HG03108 (cell line): ENCODE data around the gene KANK3.
A peak's percentile ranks its signal among the peaks of the same experiment; 100 is the strongest.
"Not testable (repeated sequence)": the region's sequence is repeated elsewhere in the genome, so short reads cannot be mapped to it uniquely, and the experiment has no call there.

Experiments used
- ATAC-seq: cut with Tn5 transposase; IDR thresholded peaks from one replicate; pipeline ENCODE4 v1.9.1; 2021; ENCODE audit warnings: moderate library complexity; ENCODE audit not compliant: unreplicated experiment

Gene KANK3

DNA sequence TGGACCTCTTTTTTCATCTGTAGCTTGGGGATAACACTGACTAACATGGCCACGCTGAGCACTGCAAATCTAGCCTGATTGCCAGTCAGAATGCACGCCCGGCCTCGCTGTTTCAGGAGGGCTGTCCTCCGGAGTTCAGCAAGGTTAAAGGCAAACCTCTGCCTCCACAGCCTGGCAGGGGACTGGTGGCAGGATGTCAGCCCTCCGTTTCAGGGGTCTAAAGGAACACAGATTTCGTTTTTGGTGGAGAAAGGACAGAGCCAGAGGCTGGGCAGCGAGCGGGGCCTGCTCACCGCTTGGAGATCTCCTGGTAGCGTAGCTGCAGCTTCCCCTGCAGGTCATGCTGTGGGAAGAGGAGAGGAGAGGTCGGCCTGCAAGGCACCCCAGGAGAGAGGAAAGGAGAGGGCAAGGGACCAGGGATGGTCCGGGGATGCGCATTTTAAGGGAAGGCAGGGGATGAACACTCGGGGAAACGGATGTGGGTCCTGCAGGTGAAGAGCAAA lies 22.4 kb downstream of the KANK3 start:
- peak; percentile 17 for ATAC-seq

DNA sequence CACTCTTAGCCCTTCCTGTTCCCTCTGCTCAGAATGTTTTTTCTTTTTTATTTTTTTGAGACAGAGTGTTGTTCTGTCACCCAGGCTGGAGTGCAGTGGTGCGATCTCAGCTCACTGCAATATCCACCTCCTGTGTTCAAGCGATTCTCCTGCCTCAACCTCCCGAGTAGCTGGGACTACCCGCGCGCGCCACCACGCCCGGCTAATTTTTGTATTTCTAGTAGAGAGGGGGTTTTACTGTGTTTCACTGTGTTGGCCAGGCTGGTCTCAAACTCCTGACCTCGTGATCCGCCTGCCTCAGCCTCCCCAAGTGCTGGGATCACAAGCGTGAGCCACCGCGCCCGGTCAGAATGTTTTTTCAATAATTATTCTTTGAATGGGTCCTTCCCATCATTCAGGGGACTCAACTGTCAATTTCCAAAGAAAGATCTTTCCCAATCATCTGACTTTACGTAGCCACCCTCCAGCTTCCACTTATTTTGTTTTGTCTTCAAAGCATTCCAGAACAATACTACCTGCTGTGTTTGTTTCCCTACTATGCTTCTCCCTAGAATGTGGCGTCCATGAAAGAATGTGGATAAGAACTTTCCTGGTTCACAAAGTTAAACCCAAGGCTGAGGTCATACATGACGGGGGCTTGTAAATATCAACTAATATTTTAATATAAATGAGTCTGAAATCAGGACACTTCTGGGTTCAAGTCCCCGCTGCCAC lies 23.1 kb downstream of the KANK3 start:
- no peak for ATAC-seq

DNA sequence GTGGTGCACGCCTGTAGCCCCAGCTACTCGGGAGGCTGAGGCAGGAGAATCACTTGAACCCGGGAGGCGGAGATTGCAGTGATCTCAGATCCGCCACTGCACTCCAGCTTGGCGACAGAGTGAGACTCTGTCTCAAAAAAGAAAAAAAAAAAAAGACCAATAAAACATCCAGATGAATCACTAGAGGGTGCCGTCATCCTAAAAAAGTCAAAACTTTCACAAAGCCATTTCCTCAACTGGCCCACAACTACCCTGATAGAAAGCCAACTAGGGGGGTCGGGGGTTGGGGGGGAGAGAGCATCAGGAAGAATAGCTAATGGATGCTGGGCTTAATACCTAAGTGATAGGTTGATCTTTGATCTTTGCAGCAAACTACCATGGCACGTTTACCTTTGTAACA lies 24.2 kb downstream of the KANK3 start:
- ATAC-seq: not testable (repeated sequence)

DNA sequence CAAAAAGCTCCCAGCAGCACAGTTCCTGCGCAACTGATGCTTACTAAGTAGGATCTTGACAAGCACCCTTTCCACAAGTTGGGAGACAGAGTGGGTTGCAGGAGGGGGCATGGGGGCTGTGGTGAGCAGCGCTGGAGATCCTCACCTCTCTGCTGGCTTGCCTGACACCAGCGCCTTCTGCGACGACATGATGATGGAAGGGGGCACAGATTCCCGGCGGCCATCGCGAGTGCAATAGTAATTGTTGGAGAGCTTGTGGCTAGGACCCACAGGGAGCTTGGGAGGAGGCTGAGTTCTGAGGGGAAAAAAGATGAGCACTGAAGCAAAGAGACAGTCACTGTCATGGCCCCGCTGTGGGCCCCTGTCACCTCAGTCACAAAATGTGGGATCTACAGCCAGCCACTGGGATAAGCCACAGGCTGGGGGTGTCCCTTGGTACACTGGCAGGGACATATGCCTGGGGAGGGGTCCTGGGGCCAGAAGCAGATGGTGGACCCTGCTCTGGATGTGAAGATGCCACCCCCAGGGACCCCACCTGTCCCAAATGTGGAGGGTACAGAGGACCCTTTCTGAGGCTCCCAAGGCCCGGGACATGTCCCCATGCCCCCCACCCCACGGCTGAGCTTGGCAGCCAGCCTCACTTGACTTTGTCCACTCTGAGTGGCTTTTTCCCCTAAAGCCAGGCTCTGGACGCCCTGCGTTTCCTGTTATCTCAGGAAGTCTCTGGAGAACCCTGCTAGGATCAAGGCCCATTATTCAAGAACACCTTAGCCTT lies 26.5 kb downstream of the KANK3 start:
- no peak for ATAC-seq

DNA sequence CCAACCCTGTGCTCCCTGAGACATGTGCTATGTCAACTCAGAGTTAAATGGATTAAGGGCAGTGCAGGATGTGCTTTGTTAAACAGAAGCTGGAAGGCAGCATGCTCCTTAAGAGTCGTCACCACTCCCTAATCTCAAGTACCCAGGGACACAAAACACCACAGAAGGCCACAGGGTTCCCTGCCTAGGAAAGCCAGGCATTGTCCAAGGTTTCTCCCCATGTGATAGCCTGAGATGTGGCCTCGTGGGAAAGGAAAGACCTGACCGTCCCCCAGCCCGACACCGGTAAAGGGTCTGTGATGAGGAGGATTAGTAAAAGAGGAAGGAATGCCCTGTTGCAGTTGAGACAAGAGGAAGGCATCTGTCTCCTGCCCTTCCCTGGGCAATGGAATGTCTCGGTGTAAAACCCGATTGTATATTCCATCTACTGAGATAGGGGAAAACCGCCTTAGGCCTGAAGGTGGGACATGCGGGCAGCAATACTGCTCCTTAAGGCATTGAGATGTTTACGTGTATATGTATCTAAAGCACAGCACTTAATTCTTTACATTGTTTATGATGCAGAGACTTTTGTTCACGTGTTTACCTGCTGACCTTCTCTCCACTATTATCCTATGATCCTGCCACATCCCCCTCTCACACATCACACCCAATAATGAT lies 28.0 kb downstream of the KANK3 start:
- ATAC-seq: not testable (repeated sequence)

DNA sequence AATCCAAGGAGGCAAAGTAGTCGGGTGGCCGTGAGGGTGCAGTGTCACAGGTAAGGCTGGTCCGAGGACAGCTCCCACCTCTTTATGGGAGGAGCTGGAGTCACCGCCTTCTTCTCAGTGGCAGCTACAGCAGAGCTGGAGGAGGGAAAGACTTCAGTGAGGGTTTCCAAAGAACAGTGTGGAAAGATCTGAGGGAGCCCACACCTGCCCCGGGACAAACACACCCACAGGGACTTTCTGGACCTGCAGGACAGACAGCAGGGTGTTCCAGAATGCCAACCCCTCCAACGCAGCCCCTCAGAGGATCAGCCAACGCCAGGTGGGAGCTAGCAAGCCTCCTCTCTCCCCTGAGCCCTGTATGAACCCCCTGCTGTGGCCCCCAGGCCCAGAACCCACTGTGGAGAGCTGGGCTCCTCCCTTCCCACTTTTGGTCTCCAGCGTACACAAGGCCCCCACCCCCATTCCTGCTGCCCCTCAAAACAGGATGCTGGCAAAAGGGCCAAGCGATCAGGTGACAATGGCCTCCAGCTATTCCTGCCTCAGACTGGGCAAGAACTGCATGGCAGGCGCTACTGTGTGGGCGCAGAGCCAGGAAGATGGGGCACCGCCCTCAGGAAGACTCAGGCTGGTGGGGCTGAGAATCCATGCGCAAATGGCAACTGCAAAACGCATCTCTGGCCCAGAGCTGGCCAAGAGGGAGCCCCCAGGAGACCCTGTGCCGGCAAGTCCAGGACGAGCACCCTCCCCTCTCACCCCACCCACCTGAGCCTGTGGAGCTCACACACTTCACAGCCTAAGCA lies 31.4 kb downstream of the KANK3 start:
- ATAC-seq: no peak

DNA sequence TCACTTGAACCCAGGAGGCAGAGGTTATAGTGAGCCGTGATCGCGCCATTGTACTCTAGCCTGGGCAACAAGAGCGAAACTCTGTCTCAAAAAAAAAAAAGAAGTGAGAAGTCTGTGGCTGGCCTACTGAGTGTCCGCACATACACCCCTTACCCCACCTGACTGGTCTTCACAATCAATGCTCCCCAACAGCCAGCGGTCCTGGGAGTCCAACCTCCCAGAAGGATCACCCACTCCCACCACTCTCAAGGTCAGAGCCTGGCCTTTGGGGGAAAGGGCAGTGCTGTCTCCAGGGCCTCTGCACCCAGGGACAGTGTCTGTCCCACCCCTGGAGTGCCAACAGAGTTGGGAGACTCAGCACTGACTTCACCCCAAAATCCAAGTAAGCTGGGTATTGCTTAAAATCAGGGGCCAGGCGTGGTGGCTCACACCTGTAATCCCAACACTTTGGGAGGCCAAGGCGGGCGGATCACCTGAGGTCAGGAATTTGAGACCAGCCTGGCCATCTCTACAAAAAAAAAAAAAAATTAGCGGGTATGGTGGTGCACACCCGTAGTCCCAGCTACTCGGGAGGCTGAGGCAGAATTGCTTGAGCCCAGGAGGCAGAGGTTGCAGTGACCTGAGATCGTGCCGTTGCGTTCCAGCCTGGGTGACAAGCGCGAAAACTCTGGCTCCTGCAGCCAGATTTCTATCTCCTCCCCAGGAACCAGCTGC lies 32.6 kb downstream of the KANK3 start:
- no peak for ATAC-seq

DNA sequence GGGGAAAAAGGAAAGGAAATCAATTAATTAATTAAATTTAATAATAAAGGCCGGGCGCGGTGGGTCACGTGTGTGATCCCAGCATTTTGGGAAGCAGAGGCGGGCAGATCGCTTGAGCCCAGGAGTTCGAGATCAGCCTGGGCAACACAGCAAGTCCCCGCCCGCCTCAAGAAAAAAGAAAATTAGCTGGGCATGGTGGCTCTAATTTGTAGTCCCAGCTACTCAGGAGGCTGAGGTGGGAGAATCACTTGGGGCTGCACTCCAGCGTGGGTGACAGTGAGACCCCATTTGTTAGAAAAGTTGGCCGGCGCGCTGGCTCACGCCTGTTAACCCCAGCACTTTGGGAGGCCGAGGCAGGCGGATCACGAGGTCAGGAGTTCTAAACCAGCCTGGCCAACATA lies 34.2 kb downstream of the KANK3 start:
- no peak for ATAC-seq

DNA sequence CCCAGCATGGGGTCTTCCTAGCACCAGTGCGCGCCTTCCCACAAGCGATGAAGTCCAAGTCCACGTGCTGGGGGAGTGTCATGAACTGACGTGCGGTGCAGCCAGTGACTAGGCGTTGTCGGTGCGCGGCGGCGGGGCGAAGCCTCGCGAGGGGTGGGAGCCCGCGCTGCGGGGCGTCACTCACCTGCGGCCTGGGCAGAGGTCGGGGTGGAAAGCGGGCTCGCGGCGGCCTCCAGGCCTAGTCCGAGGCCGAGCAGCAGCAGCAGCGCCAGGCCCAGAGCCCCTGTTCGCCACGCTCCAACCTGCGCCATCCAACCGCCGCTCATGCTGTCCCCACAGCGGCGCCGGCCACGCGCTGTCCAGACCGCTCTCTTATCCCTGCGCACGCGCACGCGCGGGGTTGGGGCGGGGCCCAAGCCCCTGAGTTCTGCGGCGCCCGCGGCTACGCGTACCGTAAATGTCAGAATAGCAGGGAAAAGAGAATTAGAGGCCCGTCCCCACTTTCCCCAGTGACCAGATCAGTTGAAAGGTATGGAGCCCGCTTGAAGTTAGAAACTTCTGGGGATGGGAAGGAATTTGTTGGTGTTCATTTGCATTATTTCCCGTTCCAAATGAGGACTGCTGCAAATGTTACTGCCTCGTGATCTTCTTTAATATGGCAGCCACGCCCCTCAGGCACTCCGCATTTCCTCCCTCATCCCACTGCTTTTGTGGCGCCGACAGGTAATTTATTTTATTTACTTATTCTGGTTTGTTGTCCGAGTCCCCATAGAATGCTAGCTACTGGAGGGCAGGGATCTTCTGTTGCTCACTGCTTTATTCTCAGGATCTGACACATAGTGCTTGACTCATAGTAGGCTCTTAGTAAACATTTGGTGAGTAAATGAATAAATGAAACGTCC lies 34.8 kb downstream of the KANK3 start, which contains the start of gene CD320:
CD320 (minus strand) TSS at position 394 of the 902 bp plus-strand sequence; CDS start at position 326, 68 bp downstream.
- ATAC-seq: peak; percentile 77

DNA sequence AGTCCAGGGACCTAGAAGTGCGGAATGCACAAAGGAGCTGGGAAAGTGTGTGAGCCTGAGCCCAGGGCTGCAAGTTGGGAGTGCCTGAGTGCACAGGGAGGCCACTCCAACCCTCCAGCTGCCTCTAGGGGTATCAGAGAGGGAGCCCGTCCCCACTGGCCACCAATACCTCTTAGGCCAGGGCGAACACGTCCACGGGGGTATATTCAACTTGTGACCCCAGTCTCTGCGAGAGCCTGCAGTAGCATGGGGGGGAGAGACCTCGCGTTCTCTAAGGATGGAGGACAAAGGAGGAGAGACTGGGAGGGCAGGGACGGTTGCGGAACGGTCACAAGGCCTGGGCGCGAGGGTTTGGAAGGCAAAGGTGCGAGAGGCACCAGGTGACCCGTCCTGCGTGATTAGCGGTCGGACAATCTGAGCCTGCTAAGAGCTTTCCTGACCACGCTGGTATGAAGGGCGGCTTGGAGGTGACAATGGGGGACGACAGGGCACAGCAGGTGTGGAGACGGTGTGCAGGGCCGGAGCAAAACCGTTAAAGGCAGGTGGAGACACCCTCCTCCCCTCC lies 35.6 kb downstream of the KANK3 start:
- no peak for ATAC-seq

DNA sequence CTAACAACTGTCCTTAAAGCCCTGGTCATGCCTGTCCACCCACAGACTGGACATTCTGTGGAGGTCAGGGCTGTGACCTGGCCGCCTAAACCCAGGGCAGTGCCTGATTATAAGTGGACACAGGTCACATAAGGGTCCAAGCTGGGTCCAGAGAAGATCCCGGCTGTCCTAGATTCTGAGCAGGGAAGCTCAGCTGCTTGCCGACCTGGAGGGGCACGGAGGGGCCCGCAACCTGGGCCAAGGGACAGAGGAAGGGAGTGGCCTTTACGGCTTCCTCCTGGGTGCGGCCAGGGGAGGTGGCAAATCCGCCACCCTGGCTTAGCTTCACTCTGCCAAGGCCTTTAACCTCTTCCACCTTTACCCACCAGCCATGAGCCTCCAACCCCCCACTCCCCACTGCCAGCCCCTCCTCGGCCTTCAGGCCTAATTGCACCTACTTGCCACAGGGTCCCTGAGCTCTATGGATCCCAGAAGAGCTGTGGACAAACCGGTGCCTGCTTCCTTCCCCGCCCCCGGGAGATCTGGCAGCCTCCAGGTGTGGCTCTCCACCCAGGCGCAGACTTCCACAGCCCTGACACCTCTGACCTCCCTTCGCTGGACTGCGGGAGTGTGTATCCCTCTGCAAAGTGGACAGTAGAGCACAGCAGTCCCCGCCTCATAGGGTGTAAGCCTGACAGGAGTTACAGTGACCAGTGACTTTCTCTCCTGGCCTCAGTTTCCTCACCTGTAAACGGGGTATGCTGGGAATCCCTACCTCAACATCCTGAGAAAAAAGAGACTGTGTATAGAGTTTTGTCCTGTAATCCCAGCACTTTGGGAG lies 36.6 kb downstream of the KANK3 start:
- no peak for ATAC-seq

DNA sequence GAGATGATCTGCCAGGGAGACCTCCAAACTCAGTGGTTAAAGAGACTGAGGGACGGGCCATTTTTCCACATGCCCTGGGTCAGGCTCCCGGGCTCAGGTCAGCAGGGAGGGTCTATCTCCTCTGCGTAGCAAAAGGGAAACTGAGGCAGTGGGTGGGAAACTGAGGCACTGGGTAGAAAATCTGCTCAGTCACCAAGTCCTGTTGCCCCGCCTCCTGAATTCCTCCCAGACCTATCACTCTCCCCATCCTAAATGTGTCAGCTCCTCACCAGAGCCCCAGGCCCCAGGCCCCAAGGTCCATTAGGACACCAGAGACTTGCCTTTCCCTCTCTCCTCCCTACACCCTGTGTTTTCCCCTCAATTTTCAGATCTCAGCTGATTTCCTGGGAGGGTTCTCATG lies 37.3 kb downstream of the KANK3 start:
- ATAC-seq: no peak

DNA sequence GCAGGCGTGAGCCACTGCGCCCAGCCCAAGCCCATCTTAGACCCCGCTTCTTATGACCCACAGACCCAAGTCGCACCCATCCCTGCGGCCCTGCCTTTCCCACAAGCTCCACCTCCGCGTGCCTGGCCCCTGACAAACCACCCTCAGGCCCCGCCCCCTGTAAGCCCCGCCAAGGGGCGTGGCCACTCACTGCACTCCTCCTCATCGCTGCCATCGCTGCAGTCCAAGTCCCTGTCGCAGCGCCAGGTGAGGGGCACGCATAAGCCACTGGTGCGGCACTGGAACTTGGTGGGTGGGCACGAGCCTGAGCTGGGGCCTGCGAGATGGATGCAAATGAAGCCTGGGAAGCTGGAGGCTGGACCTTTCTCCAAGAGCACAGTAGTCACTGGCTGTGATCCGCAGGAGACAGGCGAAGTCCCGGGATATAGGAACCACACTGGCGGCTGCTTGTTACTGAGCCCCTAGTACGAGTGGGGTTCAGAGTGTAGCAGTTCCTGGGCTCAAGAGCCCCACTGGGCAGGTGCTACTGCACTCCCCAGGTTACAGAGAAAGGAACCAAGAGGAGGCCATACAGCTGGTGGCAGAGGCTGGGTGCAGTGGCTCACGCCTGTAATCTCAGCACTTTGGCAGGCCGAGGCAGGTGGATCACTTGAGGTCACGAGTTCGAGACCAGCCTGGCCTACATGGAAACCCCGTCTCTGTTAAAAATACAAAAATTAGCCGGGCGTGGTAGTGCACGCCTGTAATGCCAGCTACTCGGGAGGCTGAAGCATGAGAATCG lies 38.0 kb downstream of the KANK3 start:
- ATAC-seq: no peak

DNA sequence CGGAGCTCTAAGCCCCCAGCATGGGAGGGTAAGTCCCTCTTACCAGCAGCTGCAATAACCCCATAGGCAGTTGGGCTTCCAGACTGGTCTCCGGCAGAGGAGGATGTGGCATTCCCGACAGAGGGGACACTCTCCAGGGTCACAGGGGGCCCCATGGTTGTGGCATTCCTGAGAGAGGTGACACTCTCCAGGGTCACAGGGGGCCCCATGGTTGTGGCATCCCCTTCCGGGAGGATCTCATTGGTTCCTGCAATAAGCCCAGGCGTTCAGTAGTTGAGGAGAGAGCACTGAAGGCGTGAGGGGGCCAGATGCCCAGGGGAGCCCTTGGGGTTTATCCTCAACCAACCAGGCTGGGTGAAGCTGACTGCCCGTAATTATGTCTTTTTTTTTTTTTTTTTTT lies 40.3 kb downstream of the KANK3 start:
- ATAC-seq: no peak

DNA sequence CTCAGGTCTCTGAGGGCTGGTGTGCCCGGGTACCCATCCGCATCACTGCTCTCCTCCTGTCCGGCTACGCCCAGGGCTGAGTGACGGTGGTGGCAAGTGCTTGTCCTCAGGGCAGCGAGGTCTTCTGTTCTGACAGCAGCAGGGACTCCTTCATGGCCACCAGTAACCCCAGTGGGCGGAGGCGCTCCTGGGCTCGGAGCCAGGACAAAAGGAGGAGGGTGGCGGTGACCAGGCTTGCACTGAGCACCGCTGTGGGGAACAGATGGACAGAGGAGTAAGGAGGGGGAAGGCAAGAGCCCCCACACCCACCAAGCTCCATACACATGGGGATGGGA lies 40.7 kb downstream of the KANK3 start:
- no peak for ATAC-seq

DNA sequence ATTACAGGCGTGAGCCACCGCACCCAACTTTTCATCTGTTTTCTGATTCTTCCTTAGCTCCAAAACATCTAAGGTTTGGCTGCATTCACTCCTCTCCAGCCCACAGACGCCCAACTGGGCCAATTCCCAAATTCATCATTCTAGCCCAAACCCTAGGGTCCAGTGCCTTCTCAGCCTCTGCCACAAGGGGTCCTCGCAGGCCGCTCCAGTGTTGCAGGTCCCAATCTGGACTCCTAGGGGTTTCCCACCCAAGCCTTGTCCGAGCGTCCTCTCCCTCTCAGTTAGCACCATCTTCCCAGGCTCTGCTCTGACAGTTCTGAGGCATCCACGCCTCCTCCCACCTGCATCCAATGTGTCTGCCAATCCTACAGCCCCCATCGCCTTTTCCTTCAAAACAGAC lies 51.7 kb downstream of the KANK3 start:
- not testable (repeated sequence) for ATAC-seq

DNA sequence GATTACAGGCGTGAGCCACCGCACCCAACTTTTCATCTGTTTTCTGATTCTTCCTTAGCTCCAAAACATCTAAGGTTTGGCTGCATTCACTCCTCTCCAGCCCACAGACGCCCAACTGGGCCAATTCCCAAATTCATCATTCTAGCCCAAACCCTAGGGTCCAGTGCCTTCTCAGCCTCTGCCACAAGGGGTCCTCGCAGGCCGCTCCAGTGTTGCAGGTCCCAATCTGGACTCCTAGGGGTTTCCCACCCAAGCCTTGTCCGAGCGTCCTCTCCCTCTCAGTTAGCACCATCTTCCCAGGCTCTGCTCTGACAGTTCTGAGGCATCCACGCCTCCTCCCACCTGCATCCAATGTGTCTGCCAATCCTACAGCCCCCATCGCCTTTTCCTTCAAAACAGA lies 66.6 kb downstream of the KANK3 start:
- ATAC-seq: not testable (repeated sequence)
